DLD1 (cell line): ENCODE data around the gene GGT6.

Source experiments
- in situ Hi-C: cut with HindIII; loops from 2 replicates; pipeline ENCODE4 v1.10.0; 2017; ENCODE audit warnings: low sequenced_read_pairs

GGT6 gene

GRCh38 chr17:4540687-4541327, 19.6 kb downstream of the GGT6 start:
- in situ Hi-C loops, result no loop called here

- in situ Hi-C loops, result no loop called here
Observed at GRCh38 chr17:4540224-4540651, 20.1 kb downstream of the GGT6 start.

- in situ Hi-C loops, result no loop called here
Observed at GRCh38 chr17:4539576-4540223, 20.7 kb downstream of the GGT6 start.

- in situ Hi-C loops, result no loop called here
Observed at GRCh38 chr17:4539025-4539424, 21.4 kb downstream of the GGT6 start.

- in situ Hi-C loops, result no loop called here
Observed at GRCh38 chr17:4538236-4539002, 22.0 kb downstream of the GGT6 start.

GRCh38 chr17:4537451-4538235, 22.7 kb downstream of the GGT6 start:
- in situ Hi-C loops, result no loop called here

GRCh38 chr17:4536742-4537411, 23.5 kb downstream of the GGT6 start:
- in situ Hi-C loops, result no loop called here

GRCh38 chr17:4536259-4536741, 24.1 kb downstream of the GGT6 start:
- in situ Hi-C loops, result no loop called here

- in situ Hi-C loops, result no loop called here
Observed at GRCh38 chr17:4535667-4536258, 24.6 kb downstream of the GGT6 start.

GRCh38 chr17:4534928-4535666, 25.3 kb downstream of the GGT6 start:
- in situ Hi-C loops, result no loop called here

GRCh38 chr17:4534515-4534914, 25.9 kb downstream of the GGT6 start:
- in situ Hi-C loops, result no loop called here

GRCh38 chr17:4533523-4534504, 26.6 kb downstream of the GGT6 start:
- in situ Hi-C loops, result no loop called here

- in situ Hi-C loops, result no loop called here
Observed at GRCh38 chr17:4532860-4533522, 27.4 kb downstream of the GGT6 start.

GRCh38 chr17:4531988-4532736, 28.2 kb downstream of the GGT6 start:
- in situ Hi-C loops, result no loop called here

- in situ Hi-C loops, result no loop called here
Observed at GRCh38 chr17:4530799-4531730, 29.3 kb downstream of the GGT6 start.
